Activated effector memory CD4-positive, alpha-beta T cell treated with Interleukin-2 at 50 U/mL for 16 hours (primary cell): ENCODE data around the gene THSD7A.

Experiments used
- DNase-seq: peaks from one replicate; pipeline ENCODE4 v3.0.0-alpha.2; 2020

Gene THSD7A

GRCh38 chr7:11623093-11623678 is 208.8 kb downstream of the THSD7A start:
- no peak for DNase-seq

- DNase-seq = no peak
Observed at GRCh38 chr7:11620406-11621253, 211.4 kb downstream of the THSD7A start.

DNA sequence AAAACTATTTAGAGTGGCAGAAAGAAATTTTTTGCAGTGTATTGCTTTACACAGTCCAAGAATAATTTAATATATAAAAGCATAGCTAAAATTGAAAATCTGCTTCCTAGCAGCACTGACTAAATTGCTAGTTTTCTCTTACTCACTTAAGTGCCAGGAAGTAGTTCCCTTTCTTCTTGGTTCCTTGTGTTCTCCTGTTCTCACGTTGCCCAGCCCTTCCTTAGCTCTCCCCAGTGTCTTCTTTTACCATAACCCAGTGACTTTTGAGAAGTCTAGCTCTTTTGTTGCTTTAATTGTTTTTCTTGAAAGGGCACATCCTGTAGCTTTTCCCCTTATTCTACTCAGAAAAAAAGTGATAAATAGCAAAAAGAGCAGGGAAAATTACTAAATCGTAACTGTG is 215.5 kb downstream of the THSD7A start:
- DNase-seq = no peak

DNA sequence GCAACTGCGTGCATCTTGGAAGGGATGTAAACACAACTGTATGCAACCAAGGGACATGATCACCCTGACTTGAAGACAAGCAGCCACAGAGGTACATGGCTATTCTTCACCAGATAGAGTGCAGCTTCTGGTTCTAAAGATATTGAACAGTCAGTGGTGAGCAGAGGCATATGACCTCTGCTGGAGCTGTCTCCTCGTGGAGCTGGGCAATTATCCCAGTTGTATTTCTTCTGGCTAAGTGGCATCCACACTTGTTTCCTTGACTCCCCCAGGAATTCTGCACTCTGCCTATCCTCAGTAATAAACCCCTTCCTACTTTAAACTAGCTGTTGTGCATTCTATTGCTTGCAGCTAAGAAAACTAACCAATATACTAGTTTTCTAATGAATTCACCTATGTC is 216.8 kb downstream of the THSD7A start:
- DNase-seq = no peak

GRCh38 chr7:11613292-11613930 is 218.6 kb downstream of the THSD7A start:
- no peak for DNase-seq

DNA sequence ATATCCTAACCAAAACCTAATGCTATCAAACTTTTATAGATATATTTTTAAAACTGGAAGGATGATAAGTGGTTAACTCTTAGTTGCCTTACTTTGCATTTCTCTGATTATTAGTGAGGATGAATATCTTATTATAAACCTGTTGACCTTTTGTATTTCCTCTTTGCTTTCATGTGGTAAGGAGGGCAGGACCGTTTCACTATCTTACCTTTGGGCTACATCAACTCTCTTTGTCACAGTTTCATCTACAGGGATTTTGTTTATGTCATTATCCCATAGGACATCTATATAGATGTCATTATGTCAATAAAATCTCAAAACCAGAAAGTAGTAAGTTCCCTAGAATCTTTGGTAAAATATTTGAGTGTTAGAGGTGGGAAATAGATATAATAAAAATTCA is 219.3 kb downstream of the THSD7A start:
- no peak for DNase-seq

DNA sequence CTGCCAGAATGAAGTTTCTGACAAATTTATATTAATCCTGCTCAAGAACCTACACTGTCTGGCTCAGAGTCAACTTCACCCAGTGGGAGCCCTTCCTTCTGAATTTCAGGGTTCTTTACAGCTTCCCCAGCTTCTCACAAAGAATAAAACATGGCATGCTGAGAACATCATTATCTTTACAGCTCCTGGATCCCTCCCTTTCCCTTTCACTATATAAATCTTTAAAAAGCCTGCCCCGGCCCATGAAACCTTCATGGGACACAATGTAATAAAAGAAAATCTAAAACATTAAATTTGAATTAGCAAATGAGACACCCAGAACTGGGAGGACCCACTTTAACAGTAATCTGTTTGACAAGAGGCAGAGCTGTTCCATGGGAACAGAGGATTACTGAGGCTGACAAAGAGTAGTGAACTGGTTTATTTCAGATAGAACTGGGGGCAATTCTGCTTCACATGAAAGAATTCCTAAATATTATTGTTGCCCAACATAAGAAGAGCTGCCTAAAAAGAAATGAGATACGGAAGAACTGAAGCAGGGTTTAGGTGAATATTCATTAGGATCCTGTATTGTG is 222.8 kb downstream of the THSD7A start:
- no peak for DNase-seq

DNA sequence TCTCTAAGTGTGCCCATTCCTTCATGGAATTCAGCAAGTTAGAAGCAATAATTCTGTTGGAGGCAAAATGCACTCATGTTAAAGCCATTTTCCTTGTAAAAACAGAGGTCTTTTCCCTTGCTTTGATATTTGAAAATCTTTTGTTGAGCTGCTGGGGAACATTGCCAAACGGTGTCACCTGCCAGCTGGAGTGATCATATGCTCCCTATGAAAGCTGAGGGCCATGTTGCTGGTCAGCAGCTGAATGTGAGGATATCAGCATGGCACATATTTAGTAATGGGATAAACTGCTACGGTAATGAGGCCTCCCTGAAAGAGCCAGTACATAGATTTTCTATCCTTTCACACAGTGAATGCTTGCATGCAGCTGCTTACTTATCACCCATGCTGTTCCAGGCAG is 224.3 kb downstream of the THSD7A start:
- no peak for DNase-seq

GRCh38 chr7:11605749-11606148 is 226.2 kb downstream of the THSD7A start:
- DNase-seq = no peak

GRCh38 chr7:11604505-11604904 is 227.5 kb downstream of the THSD7A start:
- DNase-seq = no peak

DNA sequence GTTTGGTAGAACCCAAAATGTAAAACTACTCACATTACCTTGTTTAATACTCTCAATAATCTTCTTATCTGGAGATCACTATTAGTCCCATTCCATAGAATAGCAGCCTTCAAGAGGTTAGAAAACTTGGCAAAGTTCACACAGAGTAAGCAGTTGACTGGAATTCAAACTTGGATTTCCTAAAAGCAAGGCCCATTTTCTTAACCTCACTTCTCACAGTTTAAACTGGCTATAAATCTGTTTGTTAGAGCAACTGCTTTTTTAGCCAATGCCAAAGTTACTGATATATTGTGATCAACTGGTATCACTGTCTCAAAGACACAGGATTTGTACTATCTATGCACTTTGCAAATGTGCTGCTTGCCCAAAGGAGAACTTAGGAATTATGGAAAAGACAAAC is 230.2 kb downstream of the THSD7A start:
- no peak for DNase-seq

GRCh38 chr7:11593322-11593721 is 238.7 kb downstream of the THSD7A start:
- no peak for DNase-seq

DNA sequence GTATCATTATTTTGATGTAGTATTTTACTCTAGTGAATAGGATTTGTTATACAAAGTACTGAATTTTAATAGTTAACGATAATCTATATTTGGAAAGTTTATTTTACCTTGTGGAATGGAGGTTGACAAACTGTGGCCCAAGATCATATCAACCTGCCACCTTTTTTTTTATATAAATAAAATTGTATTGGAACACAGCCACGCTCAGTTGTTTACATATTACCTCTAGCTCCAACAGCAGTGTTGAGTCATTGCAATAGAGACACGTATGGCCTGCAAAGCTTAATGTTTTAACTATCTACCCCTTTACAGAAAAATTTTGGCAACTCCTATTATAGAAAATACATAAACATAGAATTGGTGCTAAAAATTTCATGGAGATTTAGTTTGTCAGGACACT is 239.3 kb downstream of the THSD7A start:
- DNase-seq = no peak

DNA sequence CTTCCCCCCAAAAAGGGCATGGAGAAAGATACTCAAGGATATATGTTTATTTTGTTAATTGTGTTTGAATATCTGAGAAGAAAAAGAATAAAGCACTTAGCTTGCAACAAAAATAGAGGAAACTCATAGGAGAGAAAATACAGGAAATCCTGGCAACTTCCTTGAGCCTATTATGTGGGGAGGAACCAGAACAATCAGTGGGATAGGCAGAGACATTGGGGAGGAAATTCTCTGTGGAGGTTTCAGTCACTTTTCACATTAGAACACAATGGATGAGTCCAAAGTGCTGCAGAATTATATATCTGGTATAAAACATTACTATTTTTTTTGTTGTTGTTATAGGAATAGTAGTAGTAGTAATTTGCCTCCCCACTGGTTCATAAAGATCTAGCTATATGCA is 240.1 kb downstream of the THSD7A start:
- DNase-seq = no peak

DNA sequence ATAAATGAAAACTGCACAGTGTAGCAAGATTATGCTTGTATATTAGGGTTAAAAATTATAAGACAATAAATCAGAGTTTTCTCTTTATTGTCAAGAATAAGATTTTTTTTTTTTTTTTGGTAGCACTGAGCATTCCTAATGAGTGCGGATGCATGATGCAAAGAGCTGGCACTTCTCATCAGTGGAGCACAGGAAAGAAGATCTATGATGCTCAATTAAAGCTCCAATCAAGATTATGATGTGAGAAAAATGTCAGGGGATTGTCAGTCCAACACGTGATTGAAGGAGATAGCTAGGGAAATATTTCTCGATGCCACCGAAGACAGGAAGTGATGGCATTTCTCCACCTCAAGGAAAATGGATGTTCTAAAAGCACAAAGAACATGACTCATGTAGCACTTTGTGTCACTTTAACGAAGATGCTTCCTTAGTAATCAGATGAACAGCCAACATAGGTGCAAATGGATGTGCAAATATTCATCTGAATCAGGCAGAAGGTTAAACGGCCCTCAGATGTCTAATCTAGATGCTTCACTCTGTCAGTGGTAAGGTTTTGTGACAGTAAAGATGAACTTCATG is 240.9 kb downstream of the THSD7A start:
- no peak for DNase-seq

DNA sequence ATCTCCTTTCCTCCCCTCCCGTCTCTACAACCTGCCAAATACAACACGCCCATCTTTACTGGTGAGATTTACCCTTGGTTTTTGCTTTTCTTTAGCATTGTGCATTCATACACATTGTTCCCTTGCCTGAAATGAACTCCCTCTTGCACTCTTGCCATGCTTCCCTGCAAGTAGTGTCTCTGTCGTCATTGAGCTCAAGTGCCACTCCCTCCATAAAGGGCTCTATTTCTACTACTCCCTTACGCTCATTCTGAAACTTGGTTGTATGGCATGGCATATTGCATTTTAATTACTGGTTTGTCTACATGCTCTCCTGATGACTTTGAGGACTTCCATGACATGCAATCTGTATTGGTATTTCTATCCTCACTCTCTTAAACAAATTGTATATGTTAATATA is 242.7 kb downstream of the THSD7A start:
- DNase-seq = no peak

- no peak for DNase-seq
Observed at GRCh38 chr7:11587814-11588213, 244.2 kb downstream of the THSD7A start.

GRCh38 chr7:11587048-11587447 is 244.9 kb downstream of the THSD7A start:
- no peak for DNase-seq

DNA sequence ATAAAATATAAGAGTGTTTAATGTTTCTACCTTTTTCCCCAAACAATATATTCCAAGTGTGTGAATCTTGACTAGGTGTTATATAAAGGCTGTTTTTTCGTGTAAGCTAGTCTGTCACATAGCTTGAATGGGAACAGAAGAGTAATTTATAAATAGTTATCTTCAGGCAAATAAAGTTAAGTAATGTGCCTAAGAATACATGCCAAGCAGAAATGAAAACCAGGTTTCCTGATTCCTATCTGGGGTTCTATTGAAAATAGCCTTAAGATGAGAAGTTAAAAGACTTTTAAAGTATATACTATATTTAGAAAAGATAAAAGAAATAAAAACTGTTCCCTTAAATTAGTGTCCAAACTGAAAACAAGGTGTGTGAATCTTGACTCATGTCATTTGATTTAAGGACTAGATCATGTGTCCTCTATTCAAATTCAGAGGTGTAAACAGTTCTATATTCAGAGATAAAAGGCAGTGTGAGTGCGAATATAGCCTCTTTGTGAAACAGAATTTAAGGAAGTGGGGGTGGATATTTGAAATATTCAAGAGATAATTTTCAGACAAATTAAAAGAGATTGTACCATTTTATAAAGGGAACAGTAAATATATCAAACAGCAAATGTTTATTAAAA is 247.5 kb downstream of the THSD7A start:
- no peak for DNase-seq

GRCh38 chr7:11579141-11579540 is 252.9 kb downstream of the THSD7A start:
- no peak for DNase-seq

DNA sequence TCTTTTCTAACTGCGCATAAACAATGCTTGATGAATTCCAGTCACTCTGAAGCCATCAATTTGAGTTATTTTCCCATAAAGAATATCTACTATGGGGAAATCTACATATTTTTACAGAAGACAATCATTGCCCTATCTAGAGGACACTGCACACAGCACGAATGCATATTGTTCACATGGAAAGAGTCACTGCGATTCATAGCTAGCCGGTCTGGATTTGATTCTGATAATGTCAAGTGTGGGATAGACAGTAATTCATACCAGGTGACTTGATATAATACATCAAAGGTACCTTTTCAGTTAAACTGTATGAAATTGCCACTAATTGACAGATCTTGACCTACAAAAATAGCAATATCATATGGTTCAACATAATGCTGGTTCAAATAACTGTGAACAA is 255.7 kb downstream of the THSD7A start:
- no peak for DNase-seq

GRCh38 chr7:11573128-11573750 is 258.8 kb downstream of the THSD7A start:
- DNase-seq = no peak
